Activated CD4-positive, CD25-positive, alpha-beta regulatory T cell treated with anti-CD3 and anti-CD28 coated beads, Interleukin-2, amount 50 U/mL, for 16 hours (primary cell): ENCODE measurements around the gene HRH3.

Source experiments
- DNase-seq: peaks from one replicate; pipeline ENCODE4 v3.0.0-alpha.2; 2020; ENCODE audit warnings: low read depth, low spot score

The HRH3 gene

GRCh38 chr20:62219992-62220665 is at the start of gene HRH3:
HRH3 (minus strand) TSS chr20:62220278; CDS start chr20:62219970, 308 bp downstream.
- no peak for DNase-seq

- DNase-seq = no peak
Observed at GRCh38 chr20:62269871-62270270, 49.8 kb upstream of the HRH3 start.

DNA sequence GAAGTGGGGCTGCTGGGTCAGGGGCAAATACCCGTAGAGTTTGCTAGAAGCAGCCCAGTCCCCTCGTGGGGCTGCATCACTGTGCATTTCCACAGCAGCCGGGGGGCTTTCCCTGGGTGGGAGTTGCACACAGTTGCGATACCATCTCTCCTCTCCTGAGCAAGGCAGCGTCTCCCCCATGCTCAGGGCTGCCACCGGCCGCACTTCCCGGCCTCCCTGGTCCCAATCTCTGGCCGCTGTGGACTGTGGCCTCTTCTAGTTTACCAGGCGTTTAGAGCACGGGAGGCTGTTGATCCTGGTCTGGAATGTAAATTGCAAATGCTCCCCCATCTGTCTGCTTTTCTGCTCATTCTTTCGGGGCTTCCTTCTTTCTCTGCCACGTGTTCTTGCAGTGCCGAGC is 49.3 kb upstream of the HRH3 start:
- DNase-seq = no peak

DNA sequence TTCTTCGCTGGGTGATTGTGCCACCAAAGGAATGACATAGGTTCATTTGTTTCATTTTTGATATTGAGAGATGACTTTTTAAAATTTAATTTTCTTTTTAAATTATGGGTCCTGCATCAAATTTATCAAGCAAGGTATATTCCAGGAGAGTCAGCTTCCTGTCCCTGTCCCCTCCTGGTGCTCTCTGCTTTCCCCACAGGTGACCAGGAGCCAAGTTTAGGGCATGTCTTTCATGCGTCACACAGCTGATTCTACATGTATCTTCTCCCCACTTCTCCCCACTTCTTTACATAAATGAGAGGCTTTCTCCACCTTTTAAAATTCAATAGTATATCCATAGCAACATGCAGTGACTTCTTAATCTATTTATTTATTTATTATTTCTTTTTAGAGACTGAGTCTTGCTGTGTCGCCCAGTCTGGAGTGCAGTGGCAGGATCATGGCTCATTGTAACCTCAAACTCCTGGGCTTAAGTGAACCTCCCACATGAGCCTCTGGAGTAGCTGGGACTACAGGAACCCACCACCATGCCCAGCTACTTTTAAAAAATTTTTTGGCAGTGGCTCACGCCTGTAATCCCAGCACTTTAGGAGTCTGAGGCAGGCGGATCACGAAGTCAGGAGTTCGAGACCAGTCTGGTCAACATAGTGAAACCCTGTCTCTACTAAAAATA is 48.3 kb upstream of the HRH3 start:
- no peak for DNase-seq

DNA sequence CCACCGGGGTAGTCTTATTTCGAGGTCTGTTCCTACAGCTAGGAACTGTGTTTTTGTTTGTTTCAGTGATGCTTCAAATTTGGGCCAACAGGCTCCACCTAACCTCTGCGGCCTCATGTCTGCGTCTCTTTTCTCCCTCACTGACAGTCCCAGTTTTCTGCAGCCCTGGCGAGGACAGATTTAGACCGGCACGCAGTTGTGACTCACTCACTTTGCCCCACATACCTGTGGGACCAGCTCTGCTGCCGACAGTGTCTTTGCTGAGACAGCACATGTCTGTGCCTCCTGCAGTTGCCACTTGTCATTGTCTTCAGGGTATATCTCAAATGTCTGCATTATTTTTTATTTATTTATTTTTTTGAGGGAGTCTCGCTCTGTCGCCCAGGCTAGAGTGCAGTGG is 47.5 kb upstream of the HRH3 start:
- no peak for DNase-seq

DNA sequence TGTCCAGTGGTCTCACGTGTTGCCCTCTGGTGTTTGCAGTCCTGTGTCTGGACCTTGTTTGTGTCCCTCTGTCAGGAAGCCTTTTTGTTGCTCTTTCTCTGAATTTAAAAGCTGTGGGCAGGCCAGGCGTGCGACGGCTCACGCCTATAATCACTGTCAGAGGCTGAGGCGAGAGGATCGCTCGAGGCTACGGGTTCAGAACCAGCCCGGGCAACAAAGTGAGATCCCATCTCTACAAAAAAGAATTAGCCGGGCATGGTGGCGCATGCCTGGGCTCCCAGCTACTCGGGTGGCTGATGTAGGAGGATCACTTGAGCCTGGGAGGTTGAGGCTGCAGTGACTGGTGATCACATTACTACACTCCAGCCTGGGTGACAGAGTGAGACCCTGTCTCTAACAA is 46.8 kb upstream of the HRH3 start:
- no peak for DNase-seq

GRCh38 chr20:62266340-62266739 is 46.3 kb upstream of the HRH3 start:
- no peak for DNase-seq

DNA sequence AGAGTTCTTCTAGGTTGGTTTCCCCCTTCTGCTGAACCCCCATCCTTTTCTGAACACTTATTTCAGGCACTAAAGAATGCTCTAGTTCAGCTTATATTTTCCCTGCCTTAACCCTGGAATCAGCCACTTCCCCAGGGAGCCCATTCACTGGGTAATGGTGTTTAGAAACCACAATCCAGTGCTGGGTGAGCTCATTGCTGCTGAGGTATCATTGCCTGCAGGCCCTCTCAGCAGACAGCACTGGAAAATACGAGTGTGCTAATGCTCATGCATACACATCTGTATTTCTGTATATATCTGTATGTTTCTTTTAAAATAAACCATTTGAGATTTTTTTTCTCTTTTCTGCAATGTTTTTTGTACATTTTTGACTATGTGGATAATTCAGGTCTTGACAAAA is 45.3 kb upstream of the HRH3 start:
- no peak for DNase-seq

DNA sequence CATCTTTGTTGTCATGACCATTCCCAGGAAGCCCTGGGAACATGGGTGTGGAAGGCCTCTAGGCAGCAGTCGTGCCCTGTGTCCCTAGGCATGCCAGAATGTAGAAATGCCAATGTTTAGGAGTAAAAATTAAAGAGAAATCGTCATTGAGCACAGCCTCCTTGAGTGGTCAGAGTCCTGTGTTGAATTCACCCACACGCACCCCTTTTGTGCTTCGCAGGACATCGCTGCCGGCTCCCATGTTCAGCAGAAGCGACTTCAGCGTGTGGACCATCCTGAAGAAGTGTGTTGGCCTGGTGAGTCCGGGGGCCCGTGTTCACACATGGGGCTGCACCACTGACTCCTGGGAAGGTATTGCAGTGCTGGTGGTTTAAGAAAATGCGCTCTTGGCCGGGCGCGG is 43.3 kb upstream of the HRH3 start:
- DNase-seq = no peak

DNA sequence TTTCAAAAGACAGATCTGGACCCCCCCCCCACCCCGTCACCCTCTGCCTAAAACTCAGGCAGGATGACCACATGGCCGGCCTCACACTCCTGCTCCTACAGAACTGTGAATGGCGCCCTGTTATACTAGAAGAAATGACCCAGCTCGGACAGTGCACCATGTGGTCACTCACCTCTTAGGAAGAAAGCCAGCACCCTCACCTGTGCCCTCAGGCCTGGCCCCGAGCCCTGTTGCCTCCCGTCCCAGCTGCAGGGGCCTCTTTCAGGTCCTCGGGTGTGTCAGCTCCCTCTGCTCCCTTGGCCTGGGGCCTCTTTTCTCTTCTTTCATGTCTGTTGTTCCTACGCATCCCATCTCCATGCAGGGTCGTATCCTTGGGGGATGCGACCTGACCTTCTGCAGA is 42.0 kb upstream of the HRH3 start:
- DNase-seq = no peak

DNA sequence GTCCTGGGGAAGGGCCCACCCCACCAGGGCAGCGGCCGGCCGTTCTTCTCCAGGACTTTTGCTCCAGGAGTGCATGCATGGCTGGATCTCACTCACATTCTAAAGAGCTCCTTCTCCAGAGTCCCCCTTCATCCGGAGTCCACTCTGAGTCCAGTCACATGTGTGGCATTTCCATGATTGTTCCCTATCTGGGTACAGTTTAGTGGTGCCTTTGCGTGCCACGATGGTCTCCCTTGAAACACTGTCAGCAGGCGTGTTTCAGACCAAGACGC is 39.2 kb upstream of the HRH3 start:
- DNase-seq = no peak

DNA sequence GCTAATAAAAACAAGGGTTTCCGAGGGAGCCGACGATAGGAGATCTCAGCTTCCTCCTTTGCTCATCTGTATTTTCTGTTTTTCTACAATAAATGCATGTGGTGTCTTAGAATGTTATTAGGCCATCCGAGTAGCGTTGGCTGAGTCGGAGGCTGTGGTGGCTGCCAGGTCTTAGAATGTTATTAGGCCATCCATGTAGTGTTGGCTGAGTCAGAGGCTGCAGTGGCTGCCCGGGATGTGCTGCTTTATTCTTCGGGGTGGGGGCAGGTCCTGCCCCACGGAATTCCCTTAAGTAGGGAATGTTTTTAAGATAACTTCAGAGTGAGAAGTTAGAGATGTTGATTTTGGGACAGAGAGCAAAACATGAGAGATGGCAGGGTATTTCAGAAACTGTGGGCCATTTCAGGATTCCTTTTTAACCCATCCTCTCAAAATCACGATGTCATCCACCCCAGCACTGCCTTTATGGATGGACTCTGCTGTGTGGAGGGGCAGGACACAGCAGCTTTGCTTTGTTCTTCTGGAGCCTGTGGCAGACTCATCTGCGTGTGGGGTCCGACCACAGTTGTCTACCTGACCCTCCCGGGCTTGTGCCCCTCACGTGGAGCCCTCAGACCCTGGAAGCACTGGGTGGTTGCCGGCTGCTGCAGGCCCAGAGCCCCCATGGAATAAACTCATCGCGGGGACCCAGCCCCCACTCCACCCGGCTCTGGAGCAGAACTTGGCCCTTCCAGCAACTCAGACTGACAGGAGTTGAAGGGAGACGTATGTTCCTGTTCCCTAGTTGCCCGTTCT is 38.6 kb upstream of the HRH3 start:
- no peak for DNase-seq

DNA sequence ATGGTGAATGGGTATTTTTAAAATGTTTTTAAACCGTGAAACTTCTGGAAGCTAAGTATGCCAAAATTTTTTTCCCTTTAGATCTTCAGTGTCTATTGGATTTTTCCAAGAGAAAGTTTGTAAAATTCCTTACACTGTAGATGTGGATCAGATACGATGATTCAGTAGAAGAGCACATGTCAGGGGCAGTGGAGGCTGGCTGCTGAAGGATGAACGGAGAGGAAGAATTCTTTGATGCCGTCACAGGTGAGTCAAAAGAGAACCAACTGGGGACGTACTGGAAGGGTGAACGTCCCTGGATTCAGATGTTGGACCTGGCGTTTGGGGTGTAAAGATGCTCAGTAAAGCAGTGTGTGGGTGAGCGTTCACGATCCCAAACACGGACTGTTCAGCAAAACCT is 35.9 kb upstream of the HRH3 start:
- DNase-seq = no peak

- DNase-seq = no peak
Observed at GRCh38 chr20:62254021-62254724, 34.1 kb upstream of the HRH3 start.

DNA sequence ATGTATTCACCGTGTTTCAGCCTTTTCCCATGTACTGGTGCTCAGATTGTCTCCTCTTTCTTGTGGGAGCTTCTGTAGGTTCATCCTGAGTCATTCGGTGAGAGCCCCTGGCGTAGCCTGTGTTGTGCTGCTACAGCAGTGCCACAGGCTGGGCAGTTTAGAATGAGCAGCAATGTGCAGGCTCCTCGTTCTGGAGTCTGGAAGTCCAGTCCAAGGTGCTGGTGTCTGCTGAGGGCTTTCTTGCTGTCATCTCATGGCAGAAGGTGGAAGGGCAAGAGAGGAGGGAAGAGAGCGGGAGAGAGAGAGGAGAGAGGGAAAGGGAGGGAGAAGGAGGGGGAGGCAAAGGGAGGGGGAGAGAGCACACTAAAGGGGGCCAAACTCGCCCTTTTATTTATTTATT is 33.3 kb upstream of the HRH3 start:
- no peak for DNase-seq

- no peak for DNase-seq
Observed at GRCh38 chr20:62252342-62252966, 32.4 kb upstream of the HRH3 start.

DNA sequence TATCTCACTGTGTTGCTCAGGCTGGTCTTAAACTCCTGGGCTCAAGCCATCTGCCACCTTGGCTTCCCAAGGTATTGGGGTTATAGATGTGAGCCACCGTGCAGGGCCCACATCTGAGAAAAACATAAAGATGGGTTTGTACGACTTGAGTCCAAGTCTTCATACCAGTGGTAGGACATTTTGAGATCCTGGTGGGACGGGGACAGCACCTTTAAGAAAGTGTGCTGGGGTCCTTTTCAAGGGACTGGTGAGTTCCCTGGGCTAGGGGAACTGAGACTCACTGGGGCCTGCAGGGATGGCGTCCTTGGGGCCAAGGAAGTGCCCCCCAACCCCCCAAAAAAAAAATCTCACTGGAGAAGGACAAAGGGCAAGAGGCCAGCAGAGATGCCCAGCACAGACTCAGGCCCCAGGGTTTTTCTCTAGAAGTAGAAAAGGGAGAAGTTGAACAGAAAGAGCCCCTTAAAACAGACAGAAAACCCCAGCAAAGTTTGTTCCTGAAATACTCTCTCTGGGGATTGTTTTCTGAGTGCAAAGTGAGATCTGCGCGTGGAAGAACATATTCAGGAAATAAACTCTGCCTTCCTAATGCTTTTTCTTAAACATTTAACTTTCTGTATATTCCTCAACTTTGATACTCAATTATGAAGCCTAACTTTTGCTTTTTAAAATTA is 28.9 kb upstream of the HRH3 start:
- DNase-seq = no peak

- DNase-seq = no peak
Observed at GRCh38 chr20:62246872-62247652, 27.0 kb upstream of the HRH3 start.

DNA sequence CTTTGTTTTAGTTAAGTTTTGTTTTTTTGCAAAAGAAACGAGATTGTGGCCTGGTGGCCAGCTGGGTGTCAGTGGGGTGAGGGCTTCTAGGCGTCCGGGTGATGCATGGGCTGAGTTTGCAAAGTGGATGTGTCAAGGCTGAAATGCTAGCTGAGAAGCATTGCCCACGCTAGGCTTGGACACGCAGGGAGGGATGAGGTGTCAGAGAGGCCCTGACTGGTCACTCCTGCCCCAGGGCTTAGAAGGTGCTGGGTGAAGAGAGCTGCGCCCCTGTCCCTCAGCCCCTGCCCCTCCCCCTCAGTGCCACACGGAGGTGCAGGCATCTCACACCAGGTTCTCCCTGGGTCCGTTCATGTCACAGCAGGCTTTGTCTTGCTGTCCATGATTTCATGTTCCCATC is 26.4 kb upstream of the HRH3 start:
- no peak for DNase-seq

GRCh38 chr20:62245911-62246280 is 25.8 kb upstream of the HRH3 start:
- no peak for DNase-seq

DNA sequence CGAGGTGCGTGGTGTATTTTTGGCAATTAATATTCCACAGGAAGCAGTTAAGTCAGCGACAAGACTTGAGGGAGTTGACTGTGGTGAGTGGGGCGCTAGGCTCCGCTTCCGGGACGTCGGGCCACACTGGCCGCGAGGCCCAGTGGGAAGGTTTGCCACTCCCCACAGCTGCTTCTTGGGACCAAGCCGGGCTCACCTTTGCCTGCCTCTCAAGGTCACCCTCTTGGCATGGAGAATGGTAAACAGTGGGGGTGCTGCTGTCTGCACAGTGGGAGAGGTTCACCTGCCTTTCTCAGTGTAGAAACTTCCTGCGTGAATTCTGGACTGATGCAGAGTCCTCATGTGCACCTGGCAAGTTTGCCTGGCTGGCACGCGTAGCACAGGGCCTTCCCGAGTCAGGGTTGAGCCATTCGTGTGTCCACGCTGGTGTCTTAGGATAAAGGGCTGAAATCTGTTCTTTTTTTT is 24.6 kb upstream of the HRH3 start:
- DNase-seq = no peak
